ENCODE results near the gene WDFY1.
A peak's percentile ranks its signal among the peaks of the same experiment; 100 is the strongest.

Gene WDFY1

DNA sequence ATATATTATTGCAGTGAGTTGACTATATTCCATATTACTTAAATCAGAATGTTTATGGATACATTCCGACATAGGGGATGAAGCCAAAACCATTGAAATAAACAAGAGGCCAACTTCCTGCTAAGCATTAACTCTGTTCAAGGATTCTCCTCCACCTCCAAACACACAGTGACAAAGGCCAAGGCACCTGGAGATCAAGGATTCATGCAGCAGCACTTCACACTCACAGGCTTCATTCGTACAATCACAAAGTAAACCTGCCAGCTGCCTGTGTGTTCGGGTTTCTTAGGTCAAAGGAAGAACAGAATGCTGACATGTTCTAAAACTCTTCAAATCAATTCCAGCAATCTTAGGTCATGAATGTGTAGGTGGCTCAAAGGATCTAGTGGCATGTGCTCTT lies 22.8 kb downstream of the WDFY1 start:
- Histone ChIP-seq H3K4me1 (ENCODE audit: insufficient read depth, low read length) (no peaks in the 10 kb centered on the region), H3K4me3 (ENCODE audit: low read depth in 1 of 2, low read length in 2 of 2) (no peak overlapping the region), H4K20me1 (ENCODE audit: insufficient read depth, low read length) (peaks cover 8% of the 10 kb centered on the region), H3K9me3 (ENCODE audit: insufficient read depth, low read length, severe bottlenecking) (peaks cover 2% of the 10 kb centered on the region), H3K27ac (ENCODE audit: low read length) (no peak overlapping the region), H3K36me3 (ENCODE audit: insufficient read depth, low read length) (peaks cover 2% of the 10 kb centered on the region; the same call in 1 of the 2 replicates), H3K27me3 (ENCODE audit: insufficient read depth, low read length, poor library complexity) (no peaks in the 10 kb centered on the region), H3K79me2 (ENCODE audit: insufficient read depth, low read length) (peaks cover 12% of the 10 kb centered on the region; the same call in 1 of the 2 replicates), H3K9ac (ENCODE audit: low read depth, low read length) (no peak overlapping the region), H2AFZ (ENCODE audit: low read depth, low read length) (no peak overlapping the region), H3K4me2 (ENCODE audit: insufficient read depth, low read length) (no peak overlapping the region)
- TF ChIP-seq, protein P1, sequence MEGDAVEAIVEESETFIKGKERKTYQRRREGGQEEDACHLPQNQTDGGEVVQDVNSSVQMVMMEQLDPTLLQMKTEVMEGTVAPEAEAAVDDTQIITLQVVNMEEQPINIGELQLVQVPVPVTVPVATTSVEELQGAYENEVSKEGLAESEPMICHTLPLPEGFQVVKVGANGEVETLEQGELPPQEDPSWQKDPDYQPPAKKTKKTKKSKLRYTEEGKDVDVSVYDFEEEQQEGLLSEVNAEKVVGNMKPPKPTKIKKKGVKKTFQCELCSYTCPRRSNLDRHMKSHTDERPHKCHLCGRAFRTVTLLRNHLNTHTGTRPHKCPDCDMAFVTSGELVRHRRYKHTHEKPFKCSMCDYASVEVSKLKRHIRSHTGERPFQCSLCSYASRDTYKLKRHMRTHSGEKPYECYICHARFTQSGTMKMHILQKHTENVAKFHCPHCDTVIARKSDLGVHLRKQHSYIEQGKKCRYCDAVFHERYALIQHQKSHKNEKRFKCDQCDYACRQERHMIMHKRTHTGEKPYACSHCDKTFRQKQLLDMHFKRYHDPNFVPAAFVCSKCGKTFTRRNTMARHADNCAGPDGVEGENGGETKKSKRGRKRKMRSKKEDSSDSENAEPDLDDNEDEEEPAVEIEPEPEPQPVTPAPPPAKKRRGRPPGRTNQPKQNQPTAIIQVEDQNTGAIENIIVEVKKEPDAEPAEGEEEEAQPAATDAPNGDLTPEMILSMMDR (IDR thresholded peaks at IDR 0.05; ENCODE audit: borderline replicate concordance, extremely low read depth, low read length, poor library complexity, severe bottlenecking): no peak
- TF ChIP-seq EZH2 (IDR thresholded peaks at IDR 0.05; ENCODE audit: borderline replicate concordance, low read depth, low read length, severe bottlenecking): no peak
- ATAC-seq (ENCODE audit: insufficient read depth, low read depth) (no peak), DNase-seq (no peak)

DNA sequence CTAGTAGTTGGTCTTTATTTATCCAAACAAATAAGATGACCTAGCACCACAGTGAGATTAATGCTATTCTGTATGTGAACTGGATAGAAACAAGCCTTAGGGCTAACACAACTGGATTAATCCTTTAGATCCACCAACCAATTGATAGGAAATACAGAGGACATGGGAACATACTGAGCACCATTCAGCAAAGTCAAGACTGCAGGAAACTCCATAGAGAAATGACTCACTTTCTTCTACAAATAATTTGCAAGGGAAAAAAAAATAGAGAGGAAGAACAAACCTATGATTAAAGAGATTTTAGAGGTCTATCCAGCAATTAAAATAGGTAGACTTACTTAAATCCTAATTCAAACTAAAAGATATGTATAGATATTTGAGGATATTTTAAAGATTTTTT lies 23.9 kb downstream of the WDFY1 start:
- Histone ChIP-seq H3K27me3 (ENCODE audit: insufficient read depth, low read length, poor library complexity) (no peaks in the 10 kb centered on the region), H4K20me1 (ENCODE audit: insufficient read depth, low read length) (peaks cover 10% of the 10 kb centered on the region), H3K9me3 (ENCODE audit: insufficient read depth, low read length, severe bottlenecking) (no peaks in the 10 kb centered on the region), H3K27ac (ENCODE audit: low read length) (no peak overlapping the region), H3K4me3 (ENCODE audit: low read depth in 1 of 2, low read length in 2 of 2) (no peak overlapping the region), H3K4me1 (ENCODE audit: insufficient read depth, low read length) (no peaks in the 10 kb centered on the region), H3K79me2 (ENCODE audit: insufficient read depth, low read length) (peaks cover 12% of the 10 kb centered on the region; the same call in 1 of the 2 replicates), H2AFZ (ENCODE audit: low read depth, low read length) (no peak overlapping the region), H3K36me3 (ENCODE audit: insufficient read depth, low read length) (peaks cover 4% of the 10 kb centered on the region; the same call in 1 of the 2 replicates), H3K4me2 (ENCODE audit: insufficient read depth, low read length) (no peak overlapping the region), H3K9ac (ENCODE audit: low read depth, low read length) (no peak overlapping the region)
- no peak for DNase-seq
- ATAC-seq (ENCODE audit: insufficient read depth, low read depth): no peak
- TF ChIP-seq, protein P1 (IDR thresholded peaks at IDR 0.05; ENCODE audit: borderline replicate concordance, extremely low read depth, low read length, poor library complexity, severe bottlenecking): no peak
- no peak for TF ChIP-seq EZH2 (IDR thresholded peaks at IDR 0.05; ENCODE audit: borderline replicate concordance, low read depth, low read length, severe bottlenecking)

DNA sequence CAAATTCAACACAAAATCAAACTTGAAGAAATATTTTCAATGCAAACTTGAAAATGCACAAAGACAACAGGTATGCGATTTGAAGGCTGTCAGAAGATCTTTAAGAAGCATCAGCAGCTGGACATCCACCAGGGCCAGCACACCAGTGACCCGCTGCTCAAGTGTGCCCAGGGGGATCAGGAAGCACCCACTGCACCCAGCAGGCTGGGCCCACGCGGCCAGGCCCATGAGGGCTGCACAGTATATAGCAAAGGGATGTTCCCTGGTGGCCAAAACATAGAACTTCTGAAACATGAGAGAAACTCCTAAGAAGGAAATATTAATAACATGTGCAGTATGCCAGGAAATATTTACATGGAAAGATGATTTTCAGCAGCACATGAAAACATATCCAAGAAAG lies 25.0 kb downstream of the WDFY1 start:
- Histone ChIP-seq H3K4me3 (ENCODE audit: low read depth in 1 of 2, low read length in 2 of 2) (no peak overlapping the region), H3K79me2 (ENCODE audit: insufficient read depth, low read length) (peaks cover 12% of the 10 kb centered on the region; the same call in 1 of the 2 replicates), H3K4me1 (ENCODE audit: insufficient read depth, low read length) (no peaks in the 10 kb centered on the region), H3K4me2 (ENCODE audit: insufficient read depth, low read length) (no peak overlapping the region), H2AFZ (ENCODE audit: low read depth, low read length) (no peak overlapping the region), H3K27me3 (ENCODE audit: insufficient read depth, low read length, poor library complexity) (no peaks in the 10 kb centered on the region), H3K9me3 (ENCODE audit: insufficient read depth, low read length, severe bottlenecking) (no peaks in the 10 kb centered on the region), H3K36me3 (ENCODE audit: insufficient read depth, low read length) (peaks cover 7% of the 10 kb centered on the region; the same call in 1 of the 2 replicates), H3K9ac (ENCODE audit: low read depth, low read length) (no peak overlapping the region), H4K20me1 (ENCODE audit: insufficient read depth, low read length) (peaks cover 10% of the 10 kb centered on the region), H3K27ac (ENCODE audit: low read length) (no peak overlapping the region)
- TF ChIP-seq, protein P1 (IDR thresholded peaks at IDR 0.05; ENCODE audit: borderline replicate concordance, extremely low read depth, low read length, poor library complexity, severe bottlenecking): no peak
- no peak for TF ChIP-seq EZH2 (IDR thresholded peaks at IDR 0.05; ENCODE audit: borderline replicate concordance, low read depth, low read length, severe bottlenecking)
- DNase-seq: no peak
- ATAC-seq (ENCODE audit: insufficient read depth, low read depth): 0 out of 3 replicates have a peak, but pooled peaks have one; percentile 56
